ENCODE results near the gene DNAAF2.
"Not testable (repeated sequence)": the region's sequence is repeated elsewhere in the genome, so short reads cannot be mapped to it uniquely, and the experiment has no call there.

The DNAAF2 gene

GRCh38 chr14:49619730-49620129 lies 15.3 kb downstream of the DNAAF2 start:
- TF ChIP-seq POLR2A (IDR thresholded peaks at IDR 0.05; ENCODE audit: low read depth, low read length), result no peak
- no peak for TF ChIP-seq POLR2AphosphoS5 (IDR thresholded peaks at IDR 0.05; ENCODE audit: low read depth, low read length)
- no peak for TF ChIP-seq TAF1 (IDR thresholded peaks at IDR 0.05; ENCODE audit: borderline replicate concordance, low read depth, low read length)
- FAIRE-seq (no peak), DNase-seq (ENCODE audit: insufficient read length) (no peak)

- FAIRE-seq; DNase-seq (ENCODE audit: insufficient read length): not testable (repeated sequence)
Observed at GRCh38 chr14:49619273-49619672, 15.8 kb downstream of the DNAAF2 start.

- TF ChIP-seq POLR2A (IDR thresholded peaks at IDR 0.05; ENCODE audit: low read depth, low read length) (no peak; the same call in 1 of the 2 replicates), POLR2AphosphoS5 (IDR thresholded peaks at IDR 0.05; ENCODE audit: low read depth, low read length) (peak; percentile 37), TAF1 (IDR thresholded peaks at IDR 0.05; ENCODE audit: borderline replicate concordance, low read depth, low read length) (no peak)
- DNase-seq (ENCODE audit: insufficient read length) (no peak), FAIRE-seq (no peak)
Observed at GRCh38 chr14:49617852-49618519, 17.1 kb downstream of the DNAAF2 start.

GRCh38 chr14:49615776-49616175 lies 19.3 kb downstream of the DNAAF2 start:
- TF ChIP-seq POLR2A (IDR thresholded peaks at IDR 0.05; ENCODE audit: low read depth, low read length) (no peak), POLR2AphosphoS5 (IDR thresholded peaks at IDR 0.05; ENCODE audit: low read depth, low read length) (no peak), TAF1 (IDR thresholded peaks at IDR 0.05; ENCODE audit: borderline replicate concordance, low read depth, low read length) (no peak)
- DNase-seq (ENCODE audit: insufficient read length) (no peak), FAIRE-seq (no peak)

GRCh38 chr14:49614196-49614595 lies 20.8 kb downstream of the DNAAF2 start:
- no peak for TF ChIP-seq TAF1 (IDR thresholded peaks at IDR 0.05; ENCODE audit: borderline replicate concordance, low read depth, low read length)
- TF ChIP-seq POLR2AphosphoS5 (IDR thresholded peaks at IDR 0.05; ENCODE audit: low read depth, low read length), result no peak
- DNase-seq (ENCODE audit: insufficient read length) (no peak), FAIRE-seq (no peak)

- no peak for DNase-seq (ENCODE audit: insufficient read length)
- no peak for FAIRE-seq
- TF ChIP-seq TAF1 (IDR thresholded peaks at IDR 0.05; ENCODE audit: borderline replicate concordance, low read depth, low read length) (no peak), POLR2A (IDR thresholded peaks at IDR 0.05; ENCODE audit: low read depth, low read length) (no peak), POLR2AphosphoS5 (IDR thresholded peaks at IDR 0.05; ENCODE audit: low read depth, low read length) (no peak)
Observed at GRCh38 chr14:49612671-49613070, 22.4 kb downstream of the DNAAF2 start.

GRCh38 chr14:49612251-49612650 lies 22.8 kb downstream of the DNAAF2 start:
- FAIRE-seq (no peak), DNase-seq (ENCODE audit: insufficient read length) (no peak)
- no peak for TF ChIP-seq POLR2AphosphoS5 (IDR thresholded peaks at IDR 0.05; ENCODE audit: low read depth, low read length)
- TF ChIP-seq POLR2A (IDR thresholded peaks at IDR 0.05; ENCODE audit: low read depth, low read length), result no peak
- TF ChIP-seq TAF1 (IDR thresholded peaks at IDR 0.05; ENCODE audit: borderline replicate concordance, low read depth, low read length), result no peak

GRCh38 chr14:49607583-49607982 lies 27.5 kb downstream of the DNAAF2 start:
- FAIRE-seq, result no peak

GRCh38 chr14:49598485-49599300 lies 36.4 kb downstream of the DNAAF2 start, which contains the start of gene LRR1:
Gene LRR1 (plus strand): TSS chr14:49598940. CDS start chr14:49599021, 81 bp downstream.
- DNase-seq (ENCODE audit: insufficient read length) (peak; percentile 47), FAIRE-seq (peak; percentile 76)
- TF ChIP-seq POLR2AphosphoS5 (IDR thresholded peaks at IDR 0.05; ENCODE audit: low read depth, low read length) (peak; percentile 89), TAF1 (IDR thresholded peaks at IDR 0.05; ENCODE audit: borderline replicate concordance, low read depth, low read length) (peak; percentile 90), POLR2A (IDR thresholded peaks at IDR 0.05; ENCODE audit: low read depth, low read length) (peak; percentile 94)

More at GRCh38 chr14:49607583-49607982, 27.5 kb downstream of the DNAAF2 start:
- TF ChIP-seq TAF1 (IDR thresholded peaks at IDR 0.05; ENCODE audit: borderline replicate concordance, low read depth, low read length) (no peak), POLR2AphosphoS5 (IDR thresholded peaks at IDR 0.05; ENCODE audit: low read depth, low read length) (no peak), POLR2A (IDR thresholded peaks at IDR 0.05; ENCODE audit: low read depth, low read length) (no peak)
- no peak for DNase-seq (ENCODE audit: insufficient read length)

- DNase-seq (ENCODE audit: insufficient read length) (no peak), FAIRE-seq (no peak)
- no peak for TF ChIP-seq POLR2A (IDR thresholded peaks at IDR 0.05; ENCODE audit: low read depth, low read length)
- no peak for TF ChIP-seq TAF1 (IDR thresholded peaks at IDR 0.05; ENCODE audit: borderline replicate concordance, low read depth, low read length)
- TF ChIP-seq POLR2AphosphoS5 (IDR thresholded peaks at IDR 0.05; ENCODE audit: low read depth, low read length), result no peak
Observed at GRCh38 chr14:49598189-49598484, 36.9 kb downstream of the DNAAF2 start.

- DNase-seq (ENCODE audit: insufficient read length), result no peak
- TF ChIP-seq POLR2A (IDR thresholded peaks at IDR 0.05; ENCODE audit: low read depth, low read length) (no peak), POLR2AphosphoS5 (IDR thresholded peaks at IDR 0.05; ENCODE audit: low read depth, low read length) (no peak), TAF1 (IDR thresholded peaks at IDR 0.05; ENCODE audit: borderline replicate concordance, low read depth, low read length) (no peak)
- peak; percentile 84 for FAIRE-seq
Observed at GRCh38 chr14:49594347-49595091, 40.5 kb downstream of the DNAAF2 start.
